A172 (cell line): ENCODE data around the gene GP1BA. TPM values are rescaled to one million over a fixed set of nuclear protein-coding genes. Genes with fewer than 3 reads are reported as not detected.
"Not testable (repeated sequence)": the region's sequence is repeated elsewhere in the genome, so short reads cannot be mapped to it uniquely, and the experiment has no call there.

Experiments used
- DNase-seq: peaks from one replicate; pipeline ENCODE4 v3.0.0-alpha.2; 2015; ENCODE audit warnings: low spot score
- total RNA-seq: library from RNA; depleted of rRNA; stranded (reverse); fragments of >200 nt; shearing (Covaris generic); gene quantifications from 2 replicates; pipeline ENCODE4 v1.2.3, GENCODE V29; 2014

GP1BA gene
- total RNA-seq, 1 experiment from 2014 or later = not detected

DNA sequence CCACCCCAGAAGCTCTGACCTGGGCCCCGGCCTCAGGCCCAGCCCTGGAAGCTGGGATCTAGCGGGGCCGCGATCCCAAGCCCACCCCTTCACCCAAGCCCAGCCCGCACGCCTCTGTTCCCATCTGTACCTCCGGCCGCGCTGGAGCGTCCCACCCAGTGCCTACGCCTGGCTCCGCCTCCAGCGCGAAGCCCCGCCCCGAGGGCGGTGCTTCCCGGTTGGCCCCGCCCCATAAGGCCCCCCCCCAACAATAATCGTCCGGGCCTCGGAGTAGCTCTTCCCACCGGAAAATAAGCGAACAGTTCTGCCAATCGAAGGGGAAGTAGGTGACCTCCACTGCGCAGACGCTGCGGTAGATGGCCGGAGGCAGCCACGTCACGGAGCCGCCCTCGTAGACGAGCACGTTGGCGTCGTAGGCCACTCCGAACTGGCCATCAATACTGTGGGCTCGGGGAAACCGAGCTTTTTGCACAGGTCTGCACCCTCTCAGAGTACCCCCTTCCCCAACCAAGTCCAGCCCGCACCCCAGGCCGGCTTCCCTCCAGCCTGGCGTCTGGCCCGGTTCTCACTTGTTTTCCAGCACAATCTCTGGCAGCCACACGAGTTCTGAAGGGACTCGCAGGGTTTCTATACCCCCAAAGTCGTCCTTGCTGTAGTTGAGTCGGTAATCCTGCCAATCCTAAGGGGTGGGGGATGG, 30.3 kb upstream of the GP1BA start:
- no peak for DNase-seq

GRCh38 chr17:4902540-4902939, 29.5 kb upstream of the GP1BA start:
- no peak for DNase-seq

DNA sequence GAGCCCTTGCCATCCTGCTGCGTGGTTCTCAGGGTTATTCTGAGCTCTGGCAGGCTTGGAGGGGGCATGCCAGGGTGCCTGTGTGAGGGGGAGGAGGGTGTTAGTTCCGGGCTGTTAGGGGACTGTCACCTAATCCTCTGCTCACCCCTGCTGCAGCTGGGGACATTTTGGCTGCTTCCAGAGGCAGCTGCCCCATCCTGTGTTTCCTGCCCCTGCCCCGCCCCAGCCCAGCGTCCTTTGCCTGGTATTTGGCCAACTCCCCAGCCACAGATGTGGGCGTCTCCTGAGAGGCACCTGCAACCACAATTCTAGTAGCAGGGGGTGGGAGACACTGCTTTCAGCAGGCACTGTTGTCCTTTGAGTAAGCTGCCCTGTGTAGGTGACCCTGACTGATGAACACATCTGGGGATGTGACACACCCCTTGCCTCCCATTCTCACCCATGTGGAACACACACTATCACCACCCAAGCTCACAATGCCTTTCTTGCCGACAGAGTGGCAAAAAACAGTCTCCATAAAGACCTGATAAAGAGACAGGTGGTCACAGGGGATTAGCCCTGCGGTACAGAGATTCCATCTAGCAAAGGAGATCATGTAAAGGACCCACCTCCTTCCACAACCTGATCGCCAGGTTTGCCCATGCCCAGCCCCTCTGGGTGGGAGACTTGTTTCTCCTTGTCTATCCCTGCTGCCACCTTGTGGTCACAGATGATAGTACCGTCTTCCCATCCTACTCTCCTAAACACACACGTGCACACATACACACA, 28.8 kb upstream of the GP1BA start, which contains the start of gene CHRNE:
TSS of gene CHRNE (minus strand) at position 48 of the 768 bp plus-strand sequence. CDS start at position 13, 35 bp downstream.
- peak; percentile 65 for DNase-seq

- DNase-seq = not testable (repeated sequence)
Measured at GRCh38 chr17:4906642-4907041, 25.4 kb upstream of the GP1BA start.

DNA sequence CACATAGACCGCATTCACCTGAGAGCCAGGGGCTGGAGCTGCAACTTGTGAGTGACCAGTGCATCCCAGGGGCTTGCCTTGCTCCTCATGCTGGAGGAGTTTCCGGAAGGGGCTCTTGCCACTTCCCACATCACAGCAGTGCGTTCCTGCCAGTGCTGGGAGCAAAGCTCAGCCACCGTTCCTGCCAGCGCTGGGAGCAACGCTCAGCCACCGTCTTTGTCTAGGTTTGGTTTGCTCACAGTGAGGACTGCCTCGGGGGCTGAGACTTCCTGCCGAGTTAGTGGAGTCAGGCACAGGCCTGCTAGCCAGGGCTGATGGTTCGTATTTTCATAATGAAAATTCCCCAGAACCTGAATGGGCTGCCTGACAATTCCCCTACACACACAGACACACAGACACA, 23.8 kb upstream of the GP1BA start:
- DNase-seq = no peak

DNA sequence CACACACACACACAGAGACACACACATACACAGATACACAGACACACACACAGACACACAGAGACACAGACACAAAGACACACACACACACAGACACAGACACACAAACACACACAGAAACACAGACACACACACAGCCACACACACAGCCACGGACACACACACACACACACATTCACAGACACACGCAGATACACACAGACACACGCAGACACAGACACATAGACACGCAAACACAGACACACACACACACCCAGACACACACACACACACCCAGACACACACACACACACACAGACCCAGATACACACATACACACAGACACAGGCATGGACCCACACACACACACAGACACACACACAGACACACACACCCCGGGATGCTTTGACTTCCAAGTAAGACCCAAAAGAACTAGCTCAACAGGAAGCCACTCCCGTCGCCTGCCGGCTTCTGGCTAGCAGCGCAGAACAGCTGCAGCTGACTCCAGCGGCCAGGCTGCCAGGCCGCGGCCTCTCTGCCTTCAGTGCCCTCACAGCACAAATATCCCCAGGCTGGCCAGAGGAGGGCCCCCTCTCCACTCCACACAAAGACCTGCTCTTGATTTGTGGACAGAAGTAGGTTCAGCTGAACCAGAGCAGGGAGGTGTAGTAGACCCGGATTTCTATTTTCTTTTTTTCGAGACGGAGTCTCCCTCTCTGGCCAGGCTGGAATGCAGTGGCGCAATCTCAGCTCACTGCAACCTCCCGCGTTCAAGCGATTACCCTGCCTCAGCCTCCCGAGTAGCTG, 23.2 kb upstream of the GP1BA start:
- DNase-seq = peak; percentile 91

DNA sequence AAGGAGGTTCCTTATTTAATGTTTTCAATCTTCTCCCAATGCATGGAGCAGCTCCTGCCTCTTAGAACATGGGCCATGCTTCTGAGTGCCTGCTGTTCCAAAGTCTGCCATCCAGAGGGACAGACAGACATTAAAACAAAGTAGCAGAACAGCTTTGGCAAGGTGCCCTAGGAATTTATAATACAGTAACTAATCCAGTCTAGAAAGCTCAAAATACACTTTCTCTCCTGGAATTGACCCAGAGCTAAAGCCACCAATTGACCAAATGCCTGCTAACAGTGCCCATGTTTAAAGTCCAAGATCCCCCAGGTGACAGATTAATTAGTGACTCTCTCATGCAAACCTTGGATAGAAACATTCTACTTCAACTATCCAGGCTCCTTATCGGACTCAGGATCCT, 18.1 kb upstream of the GP1BA start:
- no peak for DNase-seq

GRCh38 chr17:4914551-4914950, 17.5 kb upstream of the GP1BA start:
- DNase-seq = not testable (repeated sequence)

GRCh38 chr17:4919511-4920047, 12.5 kb upstream of the GP1BA start:
- no peak for DNase-seq

DNA sequence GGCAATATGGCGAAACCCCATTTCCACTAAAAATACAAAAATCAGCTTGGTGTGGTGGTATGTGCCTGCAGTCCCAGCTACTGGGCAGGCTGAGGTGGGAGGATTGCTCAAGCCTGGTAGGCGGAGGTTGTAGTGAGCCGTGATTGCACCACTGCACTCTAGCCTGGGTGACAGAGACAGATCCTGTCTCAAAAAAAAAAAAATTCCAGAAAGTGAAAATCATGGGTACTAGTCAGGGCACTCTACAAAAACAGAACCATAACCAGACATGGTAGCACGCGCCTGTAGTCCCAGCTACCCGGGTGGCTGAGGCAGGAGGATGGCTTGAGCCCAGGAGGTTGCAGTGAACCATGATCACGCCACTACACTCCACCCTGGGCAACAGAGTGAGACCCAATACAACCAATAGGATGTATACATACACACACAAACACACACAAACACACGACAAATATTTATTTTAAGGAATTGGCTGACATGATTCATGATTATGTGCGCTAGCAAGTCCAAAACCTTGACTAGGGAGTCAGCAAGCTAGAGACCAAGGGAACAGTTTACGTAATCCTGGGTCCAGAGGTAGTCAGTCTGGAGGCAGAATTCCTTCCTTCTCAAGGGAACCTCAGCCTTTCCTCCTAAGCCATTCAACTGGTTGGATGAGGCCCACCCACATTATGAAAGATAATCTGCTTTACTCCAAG, 11.6 kb upstream of the GP1BA start:
- no peak for DNase-seq

DNA sequence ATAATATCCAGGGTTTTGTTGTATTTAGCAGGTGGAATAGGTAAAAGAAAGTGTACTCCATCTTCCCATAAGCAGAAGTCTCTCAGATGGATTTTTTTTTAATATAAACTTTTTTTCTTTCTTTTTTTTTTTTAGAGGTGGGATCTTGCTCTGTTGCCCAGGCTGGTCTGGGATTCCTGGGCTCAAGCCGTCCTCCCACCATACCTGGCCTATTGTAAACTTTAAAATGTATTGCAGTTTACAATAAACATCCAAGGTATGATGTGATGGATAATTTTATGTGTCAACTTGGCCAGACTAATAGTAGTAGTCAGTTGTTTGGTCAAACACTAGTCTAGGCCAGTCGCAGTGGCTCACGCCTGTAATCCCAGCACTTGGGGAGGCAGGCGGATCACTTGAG, 10.8 kb upstream of the GP1BA start:
- DNase-seq = no peak

DNA sequence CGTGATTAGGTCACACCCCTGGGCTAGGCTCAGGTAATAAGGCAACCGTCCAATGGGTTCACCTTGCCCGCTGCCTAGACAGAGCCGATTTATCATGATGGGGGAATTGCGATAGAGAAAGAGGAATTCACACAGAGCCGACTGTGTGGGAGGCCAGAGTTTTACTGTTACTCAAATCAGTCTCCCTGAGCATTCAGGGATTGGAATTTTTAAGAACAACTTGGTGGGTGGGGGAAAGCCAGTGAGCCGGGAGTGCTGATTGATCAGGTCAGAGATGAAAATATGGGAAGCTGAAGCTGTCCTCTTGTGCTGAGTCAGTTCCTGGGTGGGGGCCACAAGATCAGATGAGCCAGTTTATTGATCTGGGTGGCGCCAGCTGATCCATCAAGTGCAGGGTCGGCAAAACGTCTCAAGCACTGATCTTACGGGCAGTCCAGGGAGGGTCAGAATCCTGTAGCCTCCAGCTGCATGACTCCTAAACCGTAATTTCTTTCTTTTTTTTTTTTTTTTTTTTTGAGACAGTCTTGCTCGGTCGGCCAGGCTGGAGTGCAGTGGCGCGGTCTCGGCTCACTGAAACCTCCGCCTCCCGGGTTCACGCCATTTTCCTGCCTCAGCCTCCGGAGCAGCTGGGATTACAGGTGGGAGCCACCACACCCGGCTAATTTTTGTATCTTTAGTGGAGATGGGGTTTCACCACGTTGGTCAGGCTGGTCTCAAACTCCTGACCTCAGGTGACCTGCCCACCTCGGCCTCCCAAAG, 5.3 kb upstream of the GP1BA start:
- DNase-seq = not testable (repeated sequence)

GRCh38 chr17:4928881-4929280, 3.2 kb upstream of the GP1BA start:
- DNase-seq = no peak

DNA sequence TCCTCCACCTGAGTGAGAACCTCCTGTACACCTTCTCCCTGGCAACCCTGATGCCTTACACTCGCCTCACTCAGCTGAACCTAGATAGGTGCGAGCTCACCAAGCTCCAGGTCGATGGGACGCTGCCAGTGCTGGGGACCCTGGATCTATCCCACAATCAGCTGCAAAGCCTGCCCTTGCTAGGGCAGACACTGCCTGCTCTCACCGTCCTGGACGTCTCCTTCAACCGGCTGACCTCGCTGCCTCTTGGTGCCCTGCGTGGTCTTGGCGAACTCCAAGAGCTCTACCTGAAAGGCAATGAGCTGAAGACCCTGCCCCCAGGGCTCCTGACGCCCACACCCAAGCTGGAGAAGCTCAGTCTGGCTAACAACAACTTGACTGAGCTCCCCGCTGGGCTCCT, 679 bp downstream of the GP1BA start:
- DNase-seq = no peak

GRCh38 chr17:4933646-4934045, 1.6 kb downstream of the GP1BA start:
- DNase-seq = no peak

DNA sequence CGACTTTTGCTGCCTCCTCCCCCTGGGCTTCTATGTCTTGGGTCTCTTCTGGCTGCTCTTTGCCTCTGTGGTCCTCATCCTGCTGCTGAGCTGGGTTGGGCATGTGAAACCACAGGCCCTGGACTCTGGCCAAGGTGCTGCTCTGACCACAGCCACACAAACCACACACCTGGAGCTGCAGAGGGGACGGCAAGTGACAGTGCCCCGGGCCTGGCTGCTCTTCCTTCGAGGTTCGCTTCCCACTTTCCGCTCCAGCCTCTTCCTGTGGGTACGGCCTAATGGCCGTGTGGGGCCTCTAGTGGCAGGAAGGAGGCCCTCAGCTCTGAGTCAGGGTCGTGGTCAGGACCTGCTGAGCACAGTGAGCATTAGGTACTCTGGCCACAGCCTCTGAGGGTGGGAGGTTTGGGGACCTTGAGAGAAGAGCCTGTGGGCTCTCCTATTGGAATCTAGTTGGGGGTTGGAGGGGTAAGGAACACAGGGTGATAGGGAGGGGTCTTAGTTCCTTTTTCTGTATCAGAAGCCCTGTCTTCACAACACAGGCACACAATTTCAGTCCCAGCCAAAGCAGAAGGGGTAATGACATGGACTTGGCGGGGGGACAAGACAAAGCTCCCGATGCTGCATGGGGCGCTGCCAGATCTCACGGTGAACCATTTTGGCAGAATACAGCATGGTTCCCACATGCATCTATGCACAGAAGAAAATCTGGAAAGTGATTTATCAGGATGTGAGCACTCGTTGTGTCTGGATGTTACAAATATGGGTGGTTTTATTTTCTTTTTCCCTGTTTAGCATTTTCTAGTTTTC, 2.3 kb downstream of the GP1BA start:
- peak; percentile 67 for DNase-seq

DNA sequence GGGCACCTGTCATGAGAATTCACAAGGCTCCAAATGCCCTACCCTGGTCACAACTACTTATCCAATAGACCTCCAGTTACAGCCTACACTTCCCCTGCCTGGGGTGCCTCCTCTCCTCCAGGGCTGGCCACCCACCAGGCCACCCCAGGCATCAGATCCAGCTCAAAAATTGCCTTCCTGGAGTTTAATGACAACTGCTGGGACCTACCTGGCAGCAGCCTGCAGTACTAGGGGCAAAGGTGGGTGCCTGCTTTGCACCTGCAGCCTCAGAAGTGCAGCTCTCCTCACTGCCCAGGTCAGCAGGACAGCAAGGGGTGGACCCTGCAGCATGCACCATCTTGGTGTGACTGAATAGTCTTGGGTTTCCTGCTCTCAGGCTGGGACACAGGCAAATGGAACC, 3.6 kb downstream of the GP1BA start:
- no peak for DNase-seq

DNA sequence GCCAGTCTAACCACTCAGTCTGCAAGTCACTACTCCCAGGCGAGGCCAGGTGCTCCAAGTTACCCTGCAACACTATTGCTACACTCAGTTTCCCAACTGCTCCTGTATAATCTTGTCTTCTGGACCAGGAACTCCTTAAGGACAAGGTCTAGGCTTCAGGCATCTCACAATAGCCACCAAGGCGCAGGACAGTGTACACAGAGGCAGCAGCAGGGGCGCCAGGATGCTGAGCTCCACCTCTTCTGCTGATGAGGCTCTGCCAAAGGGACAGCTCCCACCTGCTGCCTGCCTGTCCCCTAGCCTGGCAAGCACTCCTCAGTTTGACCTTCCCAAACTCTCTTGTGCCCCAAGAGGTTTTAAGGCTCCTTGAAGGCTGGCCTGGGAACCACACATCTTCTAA, 4.4 kb downstream of the GP1BA start:
- DNase-seq = no peak

DNA sequence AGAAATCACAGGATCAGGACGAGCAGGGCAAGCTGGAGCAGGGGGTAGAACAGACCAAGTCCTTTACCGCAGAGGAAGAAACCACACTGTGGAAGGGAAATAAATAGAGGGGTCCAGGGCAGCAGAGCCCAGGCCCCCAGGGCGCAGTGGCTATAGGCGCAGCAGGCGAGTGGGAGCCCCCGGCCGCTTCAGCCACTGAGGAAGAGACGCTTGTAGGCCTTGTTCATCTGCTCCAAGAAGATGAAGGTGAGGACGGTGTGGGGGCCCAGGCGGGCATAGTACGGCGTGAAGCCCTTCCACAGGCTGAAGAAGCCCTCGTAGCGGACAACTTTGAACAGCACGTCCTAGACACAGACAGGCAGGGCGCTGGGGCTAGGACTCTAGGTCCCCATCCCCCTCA, 5.5 kb downstream of the GP1BA start:
- no peak for DNase-seq

DNA sequence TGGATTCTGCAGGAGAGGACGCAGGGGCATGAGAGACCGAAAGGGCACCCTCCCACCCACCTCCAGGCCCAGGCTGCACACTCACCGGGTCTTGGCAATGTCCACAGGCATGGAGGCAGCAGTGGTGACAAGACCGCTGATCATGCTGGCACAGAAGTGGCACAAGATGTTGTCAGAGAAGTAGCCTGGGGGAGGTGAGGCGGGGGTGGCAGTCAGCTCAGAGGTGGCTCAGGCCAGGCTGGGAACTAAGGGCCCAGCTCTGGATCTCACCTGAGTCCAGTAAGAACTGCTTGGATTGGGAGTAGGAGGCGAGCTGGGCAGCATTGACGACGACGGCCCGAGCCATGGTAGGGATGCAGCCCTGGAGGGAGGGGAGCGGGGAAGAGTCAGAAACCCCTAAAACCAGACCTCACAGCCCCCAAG, 6.0 kb downstream of the GP1BA start:
- no peak for DNase-seq
